NCI-H2081 (cell line): ENCODE results near the gene OR13C5.
A peak's percentile ranks its signal among the peaks of the same experiment; 100 is the strongest.
"Not testable (repeated sequence)": the region's sequence is repeated elsewhere in the genome, so short reads cannot be mapped to it uniquely, and the experiment has no call there.

ENCODE experiments used
- DNase-seq, 2 experiments: peaks; one replicate each; lab custom pipeline; 2025; lab: John Stamatoyannopoulos, UW

OR13C5 gene, protein sequence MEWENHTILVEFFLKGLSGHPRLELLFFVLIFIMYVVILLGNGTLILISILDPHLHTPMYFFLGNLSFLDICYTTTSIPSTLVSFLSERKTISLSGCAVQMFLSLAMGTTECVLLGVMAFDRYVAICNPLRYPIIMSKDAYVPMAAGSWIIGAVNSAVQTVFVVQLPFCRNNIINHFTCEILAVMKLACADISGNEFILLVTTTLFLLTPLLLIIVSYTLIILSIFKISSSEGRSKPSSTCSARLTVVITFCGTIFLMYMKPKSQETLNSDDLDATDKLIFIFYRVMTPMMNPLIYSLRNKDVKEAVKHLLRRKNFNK

DNA sequence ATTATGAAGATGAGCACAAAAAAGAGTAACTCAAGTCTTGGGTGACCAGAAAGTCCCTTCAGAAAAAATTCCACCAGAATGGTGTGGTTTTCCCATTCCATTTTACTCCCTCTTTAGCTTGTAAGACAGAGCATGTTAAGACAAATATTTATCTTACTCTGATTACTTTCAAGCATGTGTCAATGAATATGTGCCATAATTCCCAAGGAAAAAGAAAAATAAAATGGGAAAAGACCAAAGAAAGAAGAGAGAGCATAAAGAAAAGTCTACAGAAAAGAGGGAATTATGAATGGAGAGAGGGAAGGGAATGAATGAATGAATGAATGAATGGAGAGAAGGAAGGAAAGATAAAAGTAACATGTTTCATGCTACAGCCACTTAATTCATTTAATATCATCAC, at the start of gene OR13C5:
TSS of gene OR13C5 (minus strand) at position 101 of the 400 bp plus-strand sequence. CDS start at position 101, 0 bp downstream.
- DNase-seq = not testable (repeated sequence)

DNA sequence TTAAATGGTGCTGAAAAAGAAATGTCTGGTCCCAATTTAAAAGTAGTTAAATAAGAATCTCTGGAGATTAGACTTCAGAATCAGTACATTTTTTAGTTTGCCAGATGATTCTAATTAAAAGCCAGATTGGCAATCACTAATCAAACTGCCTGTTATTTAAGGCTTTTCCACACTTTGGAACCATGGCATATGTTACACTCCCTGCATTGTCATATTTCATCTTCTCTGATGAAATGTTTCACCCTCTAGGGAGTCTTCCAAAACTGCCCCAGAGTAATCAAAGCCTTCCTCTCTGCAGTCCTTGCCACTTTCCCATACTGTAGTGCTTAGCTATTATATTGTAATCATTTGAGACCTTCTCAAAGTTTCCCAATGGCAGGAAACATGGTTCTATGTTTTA, 36.2 kb upstream of the OR13C5 start:
- no peak for DNase-seq

DNA sequence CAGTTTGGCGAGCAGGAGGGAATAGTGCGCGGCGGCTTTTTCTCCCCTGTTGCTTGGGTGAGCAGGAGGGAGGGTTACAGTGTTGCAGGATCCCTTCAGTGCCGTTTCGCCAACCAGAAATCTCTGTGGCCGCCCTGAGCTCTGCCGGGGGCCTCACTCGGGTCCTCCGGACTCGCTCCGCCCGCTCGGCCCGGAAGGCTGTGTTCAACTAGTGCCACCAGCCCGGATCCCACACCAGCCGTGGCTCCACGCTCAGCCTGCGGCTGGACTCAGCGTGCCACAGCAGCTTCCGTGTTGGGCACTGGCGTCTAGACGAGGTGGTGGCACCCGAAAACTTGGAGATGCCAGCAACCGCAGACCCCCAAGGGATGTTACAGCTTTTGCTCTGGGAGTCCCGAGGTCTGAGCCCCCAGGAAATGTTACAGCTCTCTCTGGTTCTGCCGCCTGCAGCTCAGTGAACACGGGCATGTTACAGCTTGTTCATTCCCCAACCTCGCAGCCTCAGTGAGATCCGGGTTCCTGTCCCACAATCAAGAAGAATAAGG, 34.8 kb upstream of the OR13C5 start:
- DNase-seq = no peak

DNA sequence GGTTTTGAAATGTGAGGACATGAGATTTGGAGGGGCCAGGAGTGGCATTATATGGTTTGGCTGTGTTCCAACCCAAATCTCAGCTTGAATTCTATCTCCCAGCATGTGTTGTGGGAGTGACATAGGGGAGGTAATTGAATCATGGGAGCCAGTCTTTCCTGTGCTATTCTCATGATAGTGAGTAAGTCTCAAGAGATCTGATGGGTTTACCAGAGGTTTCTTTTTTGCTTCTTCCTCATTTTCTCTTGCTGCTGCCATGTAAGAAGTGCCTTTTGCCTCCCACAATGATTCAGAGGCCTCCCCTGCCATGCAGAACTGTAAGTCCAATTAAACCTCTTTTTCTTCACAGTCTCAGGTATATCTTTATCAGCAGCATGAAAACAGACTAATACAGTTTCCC, 26.8 kb upstream of the OR13C5 start:
- not testable (repeated sequence) for DNase-seq

DNA sequence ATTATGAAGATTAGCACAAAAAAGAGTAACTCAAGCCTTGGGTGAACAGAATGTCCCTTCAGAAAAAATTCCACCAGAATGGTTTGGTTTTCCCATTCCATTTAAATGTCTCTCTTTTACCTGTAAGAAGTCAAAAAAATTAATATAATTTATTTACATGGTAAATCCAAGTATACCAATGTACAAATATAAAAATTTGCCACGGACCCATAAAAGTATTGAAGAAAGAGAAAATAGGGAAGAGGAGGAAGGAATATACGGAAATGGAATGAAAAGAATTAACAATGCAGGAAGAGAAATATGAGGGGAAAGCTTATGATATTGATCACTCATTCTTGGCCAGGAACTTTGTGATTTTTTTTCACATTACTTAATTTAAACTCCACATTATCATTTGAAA, 18.9 kb upstream of the OR13C5 start, which contains the start of gene OR13C9:
TSS of gene OR13C9 (minus strand) at position 101 of the 400 bp plus-strand sequence. CDS start at position 101, 0 bp downstream.
- DNase-seq = no peak

DNA sequence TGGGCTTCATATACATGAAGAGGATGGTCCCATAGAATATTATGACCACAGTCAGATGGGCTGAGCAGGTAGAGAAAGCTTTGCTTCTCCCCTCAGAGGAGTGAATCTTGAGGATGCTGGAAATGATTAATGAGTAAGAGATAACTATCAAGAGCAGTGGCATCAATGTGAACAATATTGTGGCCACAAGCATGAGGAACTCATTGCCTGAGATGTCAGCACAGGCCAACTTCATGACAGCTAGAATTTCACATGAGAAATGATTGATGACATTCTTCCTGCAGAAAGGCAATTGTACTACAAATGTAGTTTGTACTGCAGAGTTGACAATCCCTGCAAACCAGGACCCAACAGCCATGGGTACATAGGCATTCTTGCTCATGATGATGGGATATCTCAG, 18.2 kb upstream of the OR13C5 start:
- no peak for DNase-seq

DNA sequence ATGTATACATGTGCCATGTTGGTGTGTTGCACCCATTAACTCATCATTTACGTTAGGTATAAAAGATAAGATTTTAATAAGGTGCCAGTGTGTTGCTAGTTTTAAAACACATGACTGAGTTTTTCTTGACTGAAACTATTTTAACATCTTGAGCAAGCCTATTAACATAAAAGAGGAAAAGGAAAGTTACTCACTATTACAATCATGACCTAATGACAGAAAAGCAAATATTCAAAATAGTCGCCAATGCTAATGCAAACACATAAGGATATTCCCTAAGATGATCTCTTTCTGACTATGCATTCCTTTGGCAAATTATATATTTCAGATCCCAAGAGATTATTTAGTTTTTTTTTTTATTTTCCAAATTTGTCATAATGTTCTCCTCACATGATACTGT, 12.0 kb upstream of the OR13C5 start:
- no peak for DNase-seq

DNA sequence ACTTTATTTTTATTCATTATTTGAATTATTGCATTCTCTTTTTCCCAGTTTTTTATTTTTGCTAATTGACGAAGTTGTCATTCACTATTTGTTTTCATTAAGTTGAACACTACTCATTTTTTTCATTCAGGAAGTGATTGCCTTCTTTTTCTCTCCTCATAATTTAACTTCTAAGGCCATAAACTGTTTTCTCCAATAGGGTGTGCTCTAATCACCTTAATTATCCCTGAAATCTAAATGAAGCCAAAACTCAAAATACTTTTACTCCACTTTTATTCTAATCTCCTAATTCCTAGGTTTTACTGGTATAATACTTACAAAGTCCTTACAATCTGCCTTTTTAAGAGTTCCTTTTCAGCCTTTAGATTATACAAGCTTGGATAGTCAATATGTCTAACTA, 9.1 kb upstream of the OR13C5 start:
- DNase-seq = no peak

DNA sequence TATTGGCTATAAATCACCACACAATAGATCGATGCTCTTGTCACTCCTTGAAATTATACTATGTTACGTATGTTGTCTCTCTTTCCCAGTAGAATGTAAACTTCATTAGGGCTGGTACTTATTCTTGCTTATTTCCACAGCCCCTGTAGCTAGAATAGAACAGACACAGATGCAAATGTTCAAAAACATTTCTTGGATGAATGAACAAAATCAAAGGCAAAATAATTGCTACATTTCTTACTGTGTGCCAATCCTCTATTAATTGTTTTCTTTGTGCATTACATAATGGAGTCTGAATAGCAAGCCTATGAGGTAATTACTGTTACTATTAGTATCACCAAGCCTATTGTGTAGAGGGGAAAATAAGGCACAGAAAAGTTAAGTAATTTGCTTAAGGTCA, 6.9 kb upstream of the OR13C5 start:
- peak in 1 of 2 experiments; percentile 31 for DNase-seq

DNA sequence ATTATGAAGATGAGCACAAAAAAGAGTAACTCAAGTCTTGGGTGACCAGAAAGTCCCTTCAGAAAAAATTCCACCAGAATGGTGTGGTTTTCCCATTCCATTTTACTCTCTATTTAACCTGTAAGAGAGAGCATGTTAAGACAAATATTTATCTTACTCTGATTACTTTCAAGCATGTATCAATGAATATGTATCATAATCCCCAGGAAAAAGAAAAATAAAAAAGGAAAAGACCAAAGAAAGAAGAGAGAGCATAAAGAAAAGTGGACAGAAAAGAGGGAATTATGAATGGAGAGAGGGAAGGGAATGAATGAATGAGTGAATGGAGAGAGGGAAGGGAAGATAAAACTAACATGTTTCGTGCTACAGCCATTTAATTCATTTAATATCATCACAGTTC, 6.3 kb upstream of the OR13C5 start, which contains the start of gene OR13C2:
TSS of gene OR13C2 (minus strand) at position 101 of the 400 bp plus-strand sequence. CDS start at position 101, 0 bp downstream.
- DNase-seq = not testable (repeated sequence)

DNA sequence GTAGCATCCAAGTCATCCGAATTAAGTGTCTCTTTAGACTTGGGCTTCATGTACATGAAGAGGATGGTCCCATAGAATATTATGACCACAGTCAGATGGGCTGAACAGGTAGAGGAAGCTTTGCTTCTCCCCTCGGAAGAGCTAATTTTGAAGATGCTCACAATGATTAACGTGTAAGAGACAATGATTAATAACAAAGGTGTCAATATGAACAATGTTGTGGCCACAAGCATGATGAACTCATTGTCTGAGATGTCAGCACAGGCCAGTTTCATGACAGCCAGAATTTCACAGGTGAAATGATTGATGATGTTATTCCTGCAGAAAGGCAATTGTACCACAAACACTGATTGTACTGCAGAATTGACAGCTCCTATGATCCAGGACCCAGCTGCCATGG, 5.6 kb upstream of the OR13C5 start:
- DNase-seq = no peak

DNA sequence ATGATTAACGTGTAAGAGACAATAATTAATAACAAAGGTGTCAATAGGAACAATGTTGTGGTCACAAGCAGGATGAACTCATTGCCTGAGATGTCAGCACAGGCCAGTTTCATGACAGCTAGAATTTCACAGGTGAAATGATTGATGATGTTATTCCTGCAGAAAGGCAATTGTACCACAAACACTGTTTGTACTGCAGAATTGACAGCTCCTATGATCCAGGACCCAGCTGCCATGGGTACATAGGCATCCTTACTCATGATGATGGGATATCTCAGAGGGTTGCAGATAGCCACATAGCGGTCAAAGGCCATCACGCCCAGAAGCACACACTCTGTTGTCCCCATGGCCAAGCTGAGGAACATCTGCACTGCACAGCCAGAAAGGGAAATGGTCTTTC, 464 bp downstream of the OR13C5 start:
- not testable (repeated sequence) for DNase-seq

DNA sequence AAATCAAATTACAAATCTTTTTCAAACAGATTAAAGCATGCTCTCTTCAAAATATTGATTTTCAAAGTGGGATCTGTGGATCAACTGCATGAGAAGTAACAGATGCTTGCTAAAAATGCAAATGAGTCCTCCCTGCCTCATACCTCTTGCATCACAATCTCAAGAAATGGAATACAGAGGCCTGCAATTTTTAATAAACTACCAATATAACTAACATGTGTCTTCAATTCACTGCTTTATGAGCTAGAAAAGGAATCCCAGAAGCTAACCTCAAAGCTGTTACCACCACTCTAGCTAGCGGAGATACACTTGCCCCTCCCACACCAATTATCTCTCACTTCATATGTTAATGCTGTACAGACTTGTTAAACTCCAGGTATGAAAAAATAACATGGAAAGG, 9.6 kb downstream of the OR13C5 start:
- no peak for DNase-seq

DNA sequence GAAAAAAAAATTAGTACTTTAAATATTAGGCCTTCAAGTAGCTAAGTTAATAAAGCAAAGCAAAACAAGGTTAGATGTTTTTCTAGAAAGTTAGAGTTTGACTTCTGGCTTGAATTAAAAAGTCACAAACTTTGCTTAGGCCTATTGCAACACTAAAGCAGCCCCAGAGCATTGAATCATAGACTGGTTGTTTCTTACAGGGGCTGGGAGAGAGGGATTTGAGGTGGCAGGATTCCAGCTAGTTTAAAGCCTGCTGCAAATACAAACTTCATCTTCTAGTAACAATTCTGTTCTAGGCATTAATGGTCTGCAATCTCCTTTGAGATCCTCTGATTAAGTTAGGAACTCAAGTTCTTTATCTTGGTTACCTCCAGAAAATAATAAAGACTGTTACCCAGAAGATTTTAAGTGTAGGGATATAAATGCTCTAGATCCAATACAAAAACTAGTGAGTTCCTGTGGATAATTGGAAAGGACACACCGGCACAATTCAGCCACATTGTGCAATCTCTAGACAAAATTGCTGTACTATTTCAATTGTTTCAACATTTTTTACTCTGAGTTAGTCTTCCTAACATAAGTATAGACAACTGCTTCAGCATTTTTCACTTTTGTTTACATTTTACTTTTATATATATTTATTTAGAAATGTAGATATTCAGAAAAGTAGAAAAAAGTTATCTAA, 12.6 kb downstream of the OR13C5 start:
- DNase-seq = no peak

DNA sequence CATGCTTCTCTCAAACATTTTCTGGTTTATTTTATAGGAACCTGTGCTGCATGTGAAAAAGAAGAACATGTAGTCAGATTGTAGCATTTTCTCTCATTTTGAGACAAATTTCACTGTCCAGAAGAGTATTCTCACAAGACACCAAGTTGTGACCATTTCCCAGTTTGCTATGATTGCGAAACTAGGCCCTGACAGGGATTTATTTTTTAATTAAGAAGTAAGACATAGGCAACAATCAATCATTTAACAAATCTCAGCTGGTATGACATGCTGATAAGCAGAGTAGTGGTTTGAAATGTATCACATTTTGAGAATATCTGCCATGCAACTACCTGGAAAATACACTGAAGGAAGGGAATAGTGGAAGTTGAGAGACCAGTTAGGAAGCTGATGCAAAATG, 18.7 kb downstream of the OR13C5 start:
- DNase-seq = no peak

DNA sequence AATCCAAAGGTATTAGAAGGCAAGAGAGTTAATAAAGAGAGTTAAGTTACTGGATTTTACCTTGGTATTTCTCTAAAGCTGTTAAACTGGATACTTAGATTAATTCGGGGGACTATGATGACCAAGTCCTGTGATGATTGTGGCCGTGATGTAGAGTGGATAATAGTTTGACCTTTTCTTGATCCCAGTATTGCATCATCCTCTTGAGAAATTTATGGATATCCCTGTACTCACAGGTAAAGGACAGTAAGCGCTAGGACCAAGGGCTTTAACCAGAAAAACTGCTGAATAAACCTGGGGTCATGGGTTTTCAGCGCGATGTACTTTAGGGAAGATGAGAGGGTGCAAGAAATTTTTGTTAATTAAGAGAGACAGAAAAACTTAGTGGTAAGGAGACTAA, 21.9 kb downstream of the OR13C5 start:
- DNase-seq = no peak

DNA sequence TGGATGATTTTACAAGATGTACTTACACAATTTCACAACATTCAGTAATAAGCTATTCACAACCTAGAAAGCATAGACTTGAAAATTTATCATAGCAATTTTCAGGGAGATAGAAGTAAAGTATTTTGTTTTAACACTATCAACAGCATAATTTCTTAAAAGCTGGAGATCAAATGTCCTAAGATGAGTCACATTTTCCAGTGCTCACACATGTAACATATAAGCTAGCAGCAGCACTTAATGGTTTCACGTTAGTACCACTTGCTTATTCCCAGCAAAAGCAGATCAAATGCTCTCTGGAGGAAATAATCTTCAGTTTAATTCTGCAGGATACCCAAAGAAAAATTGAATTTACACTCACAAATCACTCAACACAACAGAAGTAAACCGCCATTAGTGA, 23.8 kb downstream of the OR13C5 start:
- no peak for DNase-seq

DNA sequence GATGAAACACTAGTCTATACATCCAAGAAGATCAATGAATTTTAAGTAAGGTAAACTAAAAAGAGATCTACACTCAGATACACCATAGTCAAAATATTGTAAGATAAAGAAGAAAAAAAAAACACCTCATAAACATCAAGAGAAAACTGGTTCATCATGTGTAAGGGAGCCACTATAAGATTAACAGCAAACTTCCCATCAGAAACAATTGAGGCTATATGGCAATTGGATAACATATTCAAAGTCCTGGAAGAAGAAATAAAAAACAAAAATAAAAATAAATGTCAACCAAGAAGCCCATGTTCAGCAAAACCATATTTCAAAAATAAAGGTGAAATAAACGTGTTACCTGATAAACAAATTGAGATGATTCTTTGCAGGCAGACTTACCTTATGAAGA, 26.6 kb downstream of the OR13C5 start:
- no peak for DNase-seq

DNA sequence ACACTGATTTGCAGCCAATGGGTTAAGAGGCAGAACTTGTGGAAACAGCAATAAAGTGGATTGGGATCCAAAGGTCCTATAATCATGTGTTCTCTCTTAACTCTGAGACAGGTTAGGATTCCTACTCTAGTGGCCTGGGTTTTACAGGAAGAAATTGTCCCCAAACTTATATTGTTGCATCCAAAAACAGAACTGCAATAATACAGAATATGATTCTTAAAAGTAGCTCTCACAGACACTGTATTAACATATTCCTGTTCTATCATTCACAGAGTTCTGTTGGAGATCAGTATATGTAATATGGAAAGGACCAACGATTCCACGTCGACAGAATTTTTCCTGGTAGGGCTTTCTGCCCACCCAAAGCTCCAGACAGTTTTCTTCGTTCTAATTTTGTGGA, 30.3 kb downstream of the OR13C5 start, which contains the start of gene OR13C8:
TSS of gene OR13C8 (plus strand) at position 301 of the 400 bp plus-strand sequence. CDS start at position 301, 0 bp downstream.
- DNase-seq = no peak

DNA sequence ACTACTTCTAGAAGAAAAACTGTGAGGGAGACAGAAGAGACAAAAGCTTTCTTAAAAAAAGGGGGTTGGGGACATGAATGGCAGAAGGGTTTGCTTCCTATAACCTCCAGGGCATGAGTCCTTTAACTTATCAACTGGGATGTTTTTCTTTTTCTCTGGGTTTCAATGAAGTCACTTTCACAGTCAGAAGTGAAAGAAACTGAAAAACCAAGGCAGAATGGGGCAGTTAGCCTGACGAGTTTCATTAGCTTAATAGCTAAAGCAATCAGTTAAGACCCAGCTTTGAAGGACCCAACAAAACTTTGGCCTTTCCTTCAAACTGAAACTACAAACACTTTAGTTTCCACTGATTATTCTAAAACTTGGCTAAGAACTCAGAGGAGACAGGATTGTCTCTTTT, 34.9 kb downstream of the OR13C5 start:
- DNase-seq = no peak

DNA sequence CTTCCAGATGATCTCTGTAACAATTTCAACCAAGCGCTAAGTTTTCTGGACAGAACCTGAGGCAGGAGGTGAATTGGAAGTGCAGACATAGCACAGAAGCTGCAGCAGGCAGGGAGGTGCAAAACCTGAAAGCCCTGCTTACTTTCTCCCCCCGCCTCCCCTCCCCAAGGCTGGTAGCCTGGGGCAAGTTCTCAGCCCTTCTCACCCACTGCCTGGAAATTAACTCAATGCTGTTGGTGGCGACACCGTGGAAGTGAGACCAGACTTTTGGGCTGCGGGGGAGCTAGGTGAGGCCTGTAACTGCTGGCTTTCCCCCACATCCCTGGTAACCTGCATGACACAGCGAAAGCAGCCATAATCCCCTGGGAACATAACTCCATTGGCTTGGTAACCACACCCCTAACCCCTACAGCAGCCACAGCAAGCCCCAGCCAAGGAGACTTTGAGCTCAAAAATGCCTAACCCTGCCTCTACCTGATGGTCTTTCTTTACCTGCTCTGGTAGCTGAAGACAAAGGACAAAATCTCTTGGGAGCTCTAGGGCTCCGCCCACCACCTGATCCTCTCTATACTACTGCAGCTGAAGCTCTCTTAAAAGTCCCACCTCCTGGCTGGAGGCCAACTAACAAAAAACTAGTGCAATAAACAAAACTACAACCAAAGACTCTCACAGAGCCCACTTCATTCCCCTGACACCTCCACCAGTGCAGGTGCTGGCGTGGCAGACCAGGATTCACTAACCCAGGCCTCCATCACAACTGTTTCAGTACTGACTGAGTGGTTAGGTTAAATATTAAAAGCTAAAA, 42.2 kb downstream of the OR13C5 start:
- DNase-seq = no peak

DNA sequence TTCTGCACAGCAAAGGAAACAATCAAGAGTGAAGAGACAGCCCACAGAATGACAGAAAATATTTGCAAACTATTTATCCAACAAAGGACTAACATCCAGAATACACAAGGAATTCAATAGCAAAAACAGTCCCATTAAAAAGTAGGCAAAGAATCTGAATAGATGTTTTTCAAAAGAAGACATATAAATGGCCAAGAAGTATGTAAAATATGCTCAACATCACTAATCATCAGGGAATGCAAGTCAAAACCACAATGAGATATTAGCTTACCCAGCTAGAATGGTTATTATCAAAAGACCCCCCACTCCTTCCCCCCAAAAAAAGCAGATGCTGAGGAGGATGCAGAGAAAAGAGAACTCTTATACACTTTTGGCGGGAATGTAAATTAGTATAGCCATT, 43.7 kb downstream of the OR13C5 start:
- no peak for DNase-seq
